LNCaP clone FGC (cell line): ENCODE measurements around the gene DCLK1.

ENCODE experiments used
- DNase-seq: peaks from one replicate; pipeline ENCODE4 v3.0.0-alpha.2; 2011; ENCODE audit warnings: low read depth
- H3K4me3 ChIP-seq: 2 replicates; pipeline ENCODE4 v1.5.1; 2011; ENCODE audit warnings: mild to moderate bottlenecking, low read depth, low read length, control low read depth
- CTCF ChIP-seq: IDR thresholded peaks from 2 replicates; pipeline ENCODE4 v1.5.1; 2012; ENCODE audit warnings: mild to moderate bottlenecking; ENCODE audit not compliant: control insufficient read depth, insufficient read depth; ENCODE audit errors: extremely low read depth

DCLK1 gene

GRCh38 chr13:35881360-35881759, 249.8 kb downstream of the DCLK1 start:
- DNase-seq: peak; percentile 38
- no peak for TF ChIP-seq CTCF
- H3K4me3 ChIP-seq: no peak overlapping the region

GRCh38 chr13:35879111-35879510, 252.1 kb downstream of the DCLK1 start:
- no peak for TF ChIP-seq CTCF
- H3K4me3 ChIP-seq: no peak overlapping the region
- DNase-seq: no peak

- no peak for TF ChIP-seq CTCF
- H3K4me3 ChIP-seq: no peak overlapping the region
- no peak for DNase-seq
Observed at GRCh38 chr13:35876601-35877000, 254.6 kb downstream of the DCLK1 start.

- no peak overlapping the region for H3K4me3 ChIP-seq
- no peak for DNase-seq
- TF ChIP-seq CTCF: no peak
Observed at GRCh38 chr13:35874704-35875103, 256.5 kb downstream of the DCLK1 start.

- DNase-seq: no peak
- no peak for TF ChIP-seq CTCF
- no peak overlapping the region for H3K4me3 ChIP-seq
Observed at GRCh38 chr13:35872369-35872768, 258.8 kb downstream of the DCLK1 start.

GRCh38 chr13:35871561-35871960, 259.6 kb downstream of the DCLK1 start:
- DNase-seq: no peak
- no peak for TF ChIP-seq CTCF

GRCh38 chr13:35866801-35867200, 264.4 kb downstream of the DCLK1 start:
- no peak overlapping the region for H3K4me3 ChIP-seq
- TF ChIP-seq CTCF: no peak
- no peak for DNase-seq

More at GRCh38 chr13:35871561-35871960, 259.6 kb downstream of the DCLK1 start:
- H3K4me3 ChIP-seq: no peak overlapping the region
